Astrocyte of the cerebellum (primary cell): ENCODE results near the gene GDPGP1.

Source experiments
- DNase-seq: peaks from one replicate; pipeline ENCODE4 v3.0.0-alpha.2; 2011; ENCODE audit warnings: low read depth
- H3K4me3 ChIP-seq: 2 replicates; pipeline ENCODE4 v1.5.1; 2011; ENCODE audit warnings: mild to moderate bottlenecking, low read depth, low read length, moderate library complexity
- in situ Hi-C: cut with HindIII; loops from 2 replicates; pipeline ENCODE4 v1.10.0; 2017; ENCODE audit warnings: low sequenced_read_pairs
- TF ChIP-seq, protein P1 (sequence below): IDR thresholded peaks from 2 replicates; pipeline ENCODE4 v1.5.1; 2012; ENCODE audit warnings: low read length, low read depth, moderate library complexity, mild to moderate bottlenecking; ENCODE audit errors: missing control alignments

GDPGP1 gene

GRCh38 chr15:90261811-90262210, 27.8 kb downstream of the GDPGP1 start:
- TF ChIP-seq, protein P1, sequence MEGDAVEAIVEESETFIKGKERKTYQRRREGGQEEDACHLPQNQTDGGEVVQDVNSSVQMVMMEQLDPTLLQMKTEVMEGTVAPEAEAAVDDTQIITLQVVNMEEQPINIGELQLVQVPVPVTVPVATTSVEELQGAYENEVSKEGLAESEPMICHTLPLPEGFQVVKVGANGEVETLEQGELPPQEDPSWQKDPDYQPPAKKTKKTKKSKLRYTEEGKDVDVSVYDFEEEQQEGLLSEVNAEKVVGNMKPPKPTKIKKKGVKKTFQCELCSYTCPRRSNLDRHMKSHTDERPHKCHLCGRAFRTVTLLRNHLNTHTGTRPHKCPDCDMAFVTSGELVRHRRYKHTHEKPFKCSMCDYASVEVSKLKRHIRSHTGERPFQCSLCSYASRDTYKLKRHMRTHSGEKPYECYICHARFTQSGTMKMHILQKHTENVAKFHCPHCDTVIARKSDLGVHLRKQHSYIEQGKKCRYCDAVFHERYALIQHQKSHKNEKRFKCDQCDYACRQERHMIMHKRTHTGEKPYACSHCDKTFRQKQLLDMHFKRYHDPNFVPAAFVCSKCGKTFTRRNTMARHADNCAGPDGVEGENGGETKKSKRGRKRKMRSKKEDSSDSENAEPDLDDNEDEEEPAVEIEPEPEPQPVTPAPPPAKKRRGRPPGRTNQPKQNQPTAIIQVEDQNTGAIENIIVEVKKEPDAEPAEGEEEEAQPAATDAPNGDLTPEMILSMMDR: no peak
- in situ Hi-C loops: no loop called here
- no peak for DNase-seq
- no peak overlapping the region for H3K4me3 ChIP-seq

GRCh38 chr15:90262426-90262825, 28.4 kb downstream of the GDPGP1 start:
- in situ Hi-C loops: no loop called here
- no peak overlapping the region for H3K4me3 ChIP-seq
- TF ChIP-seq, protein P1: no peak
- DNase-seq: no peak

- in situ Hi-C loops: no loop called here
- DNase-seq: no peak
- TF ChIP-seq, protein P1: no peak
- peak overlapping the region; percentile 71 for H3K4me3 ChIP-seq
Measured at GRCh38 chr15:90264671-90265070, 30.7 kb downstream of the GDPGP1 start.

- H3K4me3 ChIP-seq: peak within 1 kb of the TSS; percentile 71
- TF ChIP-seq, protein P1: no peak
- peak; percentile 66 for DNase-seq
- in situ Hi-C loops: no loop called here
Measured at GRCh38 chr15:90265271-90266060, 31.5 kb downstream of the GDPGP1 start, which contains the start of gene NGRN. Gene NGRN, plus strand, starts transcription at chr15:90265672. Its CDS starts 41 bp downstream, at chr15:90265713.

DNA sequence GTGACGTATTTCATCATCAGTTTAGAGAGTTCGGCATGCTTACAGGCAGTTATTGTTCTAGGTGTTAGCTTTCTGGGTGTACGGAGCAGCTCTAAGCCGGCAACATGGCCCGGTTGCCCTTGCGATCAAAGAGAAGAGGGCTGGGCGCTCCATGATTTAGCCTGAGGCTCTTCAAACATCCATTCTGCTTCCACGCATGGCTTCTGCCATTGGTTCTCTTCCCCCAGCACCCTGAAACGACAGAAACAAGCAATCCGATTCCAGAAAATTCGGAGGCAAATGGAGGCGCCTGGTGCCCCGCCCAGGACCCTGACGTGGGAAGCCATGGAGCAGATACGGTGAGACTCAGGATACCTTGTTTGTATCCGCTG, 32.0 kb downstream of the GDPGP1 start:
- in situ Hi-C loops: no loop called here
- TF ChIP-seq, protein P1: no peak
- peak; percentile 5 for DNase-seq
- H3K4me3 ChIP-seq: peak overlapping the region; percentile 71

- no peak for DNase-seq
- peak overlapping the region; percentile 71 for H3K4me3 ChIP-seq
- in situ Hi-C loops: no loop called here
- TF ChIP-seq, protein P1: no peak
Measured at GRCh38 chr15:90266485-90266884, 32.5 kb downstream of the GDPGP1 start.

DNA sequence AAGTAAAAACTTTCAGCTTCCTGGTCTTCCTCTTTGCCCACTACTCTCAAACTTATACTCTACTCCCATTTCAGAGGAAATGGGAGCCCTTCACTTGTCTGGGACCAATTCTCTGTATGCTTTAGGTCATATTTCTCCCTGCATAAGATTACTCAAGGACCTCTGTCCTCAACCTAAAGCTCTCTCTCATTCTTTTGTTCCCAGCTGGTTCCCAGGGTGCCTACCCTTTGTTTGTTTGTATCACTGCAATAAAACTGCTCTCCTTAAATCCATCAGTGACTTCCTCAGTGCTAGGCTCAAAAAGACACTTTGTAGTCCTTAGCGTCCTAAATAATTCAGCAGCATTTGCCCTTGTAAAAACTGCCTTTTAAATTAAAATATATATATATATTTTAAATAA, 34.4 kb downstream of the GDPGP1 start:
- no peak overlapping the region for H3K4me3 ChIP-seq
- in situ Hi-C loops: no loop called here
- TF ChIP-seq, protein P1: no peak
- DNase-seq: no peak
